HCT116 (cell line): ENCODE results near the gene ZNF319. TPM values are rescaled to one million over a fixed set of nuclear protein-coding genes. Genes with fewer than 3 reads are reported as not detected.

ENCODE experiments used
- ATAC-seq: fragments of 200-7000 bp; cut with Tn5 transposase; 2 replicates; pipeline ENCODE4 v1.9.1; 2020; ENCODE audit warnings: mild to moderate bottlenecking, moderate library complexity
- BruUV-seq: library from RNA; stranded (reverse); fragments of 400-500 nt; replicated peaks from 2 replicates; lab custom pipeline; 2021; lab: Mats Ljungman, UMichigan
- CTCF ChIA-PET: fragments of 300-600 bp; sonication (Branson Sonifier 250); formaldehyde crosslinking; loops from one replicate; lab custom pipeline; 2021; ENCODE audit warnings: antibody characterized with exemption; lab: Charles Lee
- POLR2A ChIA-PET: fragments of 300-600, 350-600 bp; sonication (Branson Sonifier 250); formaldehyde crosslinking; loops from one replicate; lab custom pipeline; 2021; ENCODE audit warnings: antibody characterized with exemption; lab: Charles Lee
- RAD21 ChIA-PET, 2 experiments: fragments of 300-600 bp; sonication (Branson Sonifier 250); formaldehyde crosslinking; loops; one replicate each; lab custom pipeline; 2023; ENCODE audit warnings: low total read pairs in 2 of 2; ENCODE audit not compliant: uncharacterized antibody in 2 of 2, unreplicated experiment in 2 of 2, low non-redundant PET in 1 of 2; lab: Charles Lee
- DNase-seq: peaks from one replicate; pipeline ENCODE4 v3.0.0-alpha.2; 2010; ENCODE audit warnings: low read depth, low spot score
- H2AFZ ChIP-seq: fragments of 200-600 bp; shearing (Covaris generic), sonication (generic); 2 replicates; pipeline ENCODE4 v1.6.1; 2017; ENCODE audit warnings: low read depth, mixed run types, mixed read lengths, antibody characterized with exemption, low read length; ENCODE audit not compliant: poor library complexity, severe bottlenecking
- H3K27ac ChIP-seq: 2 replicates; pipeline ENCODE4 v1.5.1; 2012; ENCODE audit warnings: low read depth, low read length
- H3K27me3 ChIP-seq: fragments of 200-600 bp; sonication (generic); 2 replicates; pipeline ENCODE4 v1.6.1; 2016; ENCODE audit warnings: mixed run types, low read length, mixed read lengths; ENCODE audit not compliant: insufficient read depth
- H3K36me3 ChIP-seq, 2 experiments: fragments of 200-500 bp in 1 of 2; fragments of 200-600 bp in 1 of 2; sonication (Bioruptor generic) in 1 of 2; sonication (generic) in 1 of 2; 2 replicates each; pipeline versions ENCODE4 v1.5.1 to v1.6.1; 2014 to 2016; ENCODE audit warnings: low read length in 2 of 2, inconsistent platforms in 1 of 2, mixed read lengths in 1 of 2, mixed run types in 1 of 2; ENCODE audit not compliant: insufficient read depth in 2 of 2, control insufficient read depth in 1 of 2
- H3K4me1 ChIP-seq, 2 experiments: fragments of 200-600 bp in 1 of 2; sonication (generic) in 1 of 2; 2 replicates each; pipeline versions ENCODE4 v1.5.1 to v1.6.1; 2012 to 2017; ENCODE audit warnings: low read length in 2 of 2, inconsistent platforms in 1 of 2, mild to moderate bottlenecking in 1 of 2, mixed read lengths in 1 of 2, mixed run types in 1 of 2, moderate library complexity in 1 of 2; ENCODE audit not compliant: insufficient read depth in 2 of 2, control insufficient read depth in 1 of 2
- H3K4me2 ChIP-seq: fragments of 200-600 bp; sonication (generic); 2 replicates; pipeline ENCODE4 v1.6.1; 2017; ENCODE audit warnings: mixed run types, low read length, mixed read lengths
- H3K4me3 ChIP-seq, 2 experiments: fragments of 200-600 bp in 1 of 2; sonication (generic) in 1 of 2; replicated peaks in 1 of 2; 2 replicates each; pipeline ENCODE4 v1.5.1; 2011 to 2016; ENCODE audit warnings: low read length in 2 of 2, control low read depth in 1 of 2, low read depth in 1 of 2, mild to moderate bottlenecking in 1 of 2, mixed read lengths in 1 of 2, mixed run types in 1 of 2
- H3K79me2 ChIP-seq: fragments of 200-600 bp; sonication (generic); 2 replicates; pipeline ENCODE4 v1.6.1; 2017; ENCODE audit warnings: mild to moderate bottlenecking, mixed run types, low read length, moderate library complexity, mixed read lengths; ENCODE audit not compliant: insufficient read depth
- H3K9ac ChIP-seq: fragments of 200-600 bp; sonication (generic); 2 replicates; pipeline ENCODE4 v1.6.1; 2016; ENCODE audit warnings: low read length, mixed read lengths
- H3K9me2 ChIP-seq: fragments of 200-600 bp; sonication (generic), shearing (Covaris generic); 2 replicates; pipeline ENCODE4 v1.6.1; 2017; ENCODE audit warnings: mixed run types, mild to moderate bottlenecking, moderate library complexity; ENCODE audit not compliant: insufficient read depth
- H3K9me3 ChIP-seq, 2 experiments: fragments of 200-500 bp in 1 of 2; fragments of 200-600 bp in 1 of 2; sonication (Bioruptor generic) in 1 of 2; sonication (generic) in 1 of 2; 2 replicates each; pipeline ENCODE4 v1.6.1; 2014 to 2017; ENCODE audit warnings: low read length in 2 of 2, mixed read lengths in 2 of 2, inconsistent platforms in 1 of 2, low read depth in 1 of 2, mild to moderate bottlenecking in 1 of 2, mixed run types in 1 of 2, moderate library complexity in 1 of 2; ENCODE audit not compliant: control insufficient read depth in 1 of 2, insufficient read depth in 1 of 2
- H4K20me1 ChIP-seq: fragments of 200-600 bp; sonication (generic), shearing (Covaris generic); 2 replicates; pipeline ENCODE4 v1.6.1; 2017; ENCODE audit warnings: mixed run types, mild to moderate bottlenecking, moderate library complexity; ENCODE audit not compliant: insufficient read depth
- ATF3 ChIP-seq: IDR thresholded peaks from 2 replicates; pipeline ENCODE4 v1.6.1; 2012
- CBX3 ChIP-seq: IDR thresholded peaks from 2 replicates; pipeline ENCODE4 v1.6.1; 2012; ENCODE audit warnings: low read depth
- CEBPB ChIP-seq: IDR thresholded peaks from 2 replicates; pipeline ENCODE4 v1.6.1; 2012; ENCODE audit warnings: low read depth
- ELF1 ChIP-seq: IDR thresholded peaks from 2 replicates; pipeline ENCODE4 v1.6.1; 2012; ENCODE audit warnings: low read depth, borderline replicate concordance
- EZH2 ChIP-seq: fragments of 200-600 bp; sonication (generic); IDR thresholded peaks from 2 replicates; pipeline ENCODE4 v1.6.1; 2017; ENCODE audit warnings: antibody characterized with exemption, mixed run types
- EZH2phosphoT487 ChIP-seq: fragments of 200-600 bp; IDR thresholded peaks from 2 replicates; pipeline ENCODE4 v1.6.1; 2018; ENCODE audit warnings: antibody characterized with exemption, borderline replicate concordance
- FOSL1 ChIP-seq: IDR thresholded peaks from 2 replicates; pipeline ENCODE4 v1.6.1; 2012; ENCODE audit warnings: low read depth
- JUND ChIP-seq: IDR thresholded peaks from 2 replicates; pipeline ENCODE4 v1.6.1; 2012
- MAX ChIP-seq: IDR thresholded peaks from 2 replicates; pipeline ENCODE4 v1.6.1; 2012
- POLR2A ChIP-seq: IDR thresholded peaks from 2 replicates; pipeline ENCODE4 v1.7.0; 2011; ENCODE audit warnings: borderline replicate concordance; ENCODE audit not compliant: insufficient read depth, insufficient read length; ENCODE audit errors: extremely low read depth
- RAD21 ChIP-seq: IDR thresholded peaks from 2 replicates; pipeline ENCODE4 v1.6.1; 2012; ENCODE audit warnings: low read depth, mild to moderate bottlenecking
- REST ChIP-seq: IDR thresholded peaks from 2 replicates; pipeline ENCODE4 v1.6.1; 2012; ENCODE audit warnings: low read depth
- SIN3A ChIP-seq: IDR thresholded peaks from 2 replicates; pipeline ENCODE4 v1.6.1; 2012; ENCODE audit warnings: low read depth
- SP1 ChIP-seq: IDR thresholded peaks from 2 replicates; pipeline ENCODE4 v1.6.1; 2012; ENCODE audit warnings: low read depth
- SRF ChIP-seq: IDR thresholded peaks from 2 replicates; pipeline ENCODE4 v1.6.1; 2012; ENCODE audit warnings: low read depth
- TCF7L2 ChIP-seq: IDR thresholded peaks from 2 replicates; pipeline ENCODE4 v1.7.0; 2011; ENCODE audit warnings: borderline replicate concordance, inconsistent platforms; ENCODE audit not compliant: insufficient read depth, insufficient read length; ENCODE audit errors: extremely low read depth
- YY1 ChIP-seq: IDR thresholded peaks from 2 replicates; pipeline ENCODE4 v1.6.1; 2011; ENCODE audit warnings: low read length, low read depth, moderate library complexity, mild to moderate bottlenecking; ENCODE audit not compliant: insufficient replicate concordance; ENCODE audit errors: extremely low read depth
- ZBTB33 ChIP-seq: IDR thresholded peaks from 2 replicates; pipeline ENCODE4 v1.6.1; 2011; ENCODE audit warnings: mild to moderate bottlenecking, low read length, moderate library complexity; ENCODE audit not compliant: insufficient replicate concordance; ENCODE audit errors: extremely low read depth
- intact Hi-C: fragments of 100-400 bp; cut with micrococcal nuclease; formaldehyde crosslinking; loops from 2 replicates; pipeline ENCODE4 v1.10.0; 2022
- total RNA-seq: library from RNA; stranded (reverse); gene quantifications from one replicate; pipeline ENCODE4 v1.2.1, GENCODE V29; 2021; ENCODE audit not compliant: unreplicated experiment

The ZNF319 gene
- total RNA-seq, 1 experiment from 2014 or later = 7.1 TPM

GRCh38 chr16:57996406-57997175 lies 3.9 kb downstream of the ZNF319 start (continued):
- TF ChIP-seq SIN3A (no peak), RAD21 (no peak), CBX3 (no peak), EZH2 (no peak), MAX (no peak), EZH2phosphoT487 (no peak)

GRCh38 chr16:57995721-57996405 lies 4.6 kb downstream of the ZNF319 start:
- H3K4me2 ChIP-seq = no peak overlapping the region
- ChIA-PET POLR2A (no interaction called here), RAD21 (no interaction called here), CTCF (no interaction called here)
- no peak overlapping the region for H2AFZ ChIP-seq
- intact Hi-C loops = loop anchor here (2.0 kb wide), 1 partner anchor 239 kb away; no protein-coding TSS in a partner anchor
- BruUV-seq = no TSS peak
- TF ChIP-seq SRF (no peak), RAD21 (no peak), CEBPB (no peak), FOSL1 (no peak), REST (no peak), YY1 (no peak), POLR2A (no peak), SIN3A (no peak), CBX3 (no peak), EZH2phosphoT487 (no peak), ELF1 (no peak), ATF3 (no peak), JUND (no peak), SP1 (no peak), TCF7L2 (no peak), EZH2 (no peak), ZBTB33 (no peak)
- no peak overlapping the region for H3K27ac ChIP-seq
- no peaks in the 10 kb centered on the region for H3K9me3 ChIP-seq
- H3K4me3 ChIP-seq = no peak overlapping the region
- H3K4me1 ChIP-seq = peaks cover 14 to 32% of the 10 kb centered on the region in 2 experiments; a peak in 3 of 4 replicates
- no peaks in the 10 kb centered on the region for H3K9me2 ChIP-seq
- H4K20me1 ChIP-seq = no peaks in the 10 kb centered on the region
- no peaks in the 10 kb centered on the region for H3K79me2 ChIP-seq
- no peak for DNase-seq
- ATAC-seq = no peak
- no peak overlapping the region for H3K9ac ChIP-seq
- H3K27me3 ChIP-seq = no peaks in the 10 kb centered on the region
- H3K36me3 ChIP-seq = no peaks in the 10 kb centered on the region
